LNCAP (cell line): Measurements from ENCODE around the gene ZNF24.

Experiments used
- TF ChIP-seq, protein P1 (sequence below): fragments of 450-650 bp; IDR thresholded peaks from 2 replicates; pipeline ENCODE4 v1.5.1; 2017; ENCODE audit warnings: mild to moderate bottlenecking

Gene ZNF24

GRCh38 chr18:35322486-35323458 is 21.4 kb downstream of the ZNF24 start:
- TF ChIP-seq, protein P1, sequence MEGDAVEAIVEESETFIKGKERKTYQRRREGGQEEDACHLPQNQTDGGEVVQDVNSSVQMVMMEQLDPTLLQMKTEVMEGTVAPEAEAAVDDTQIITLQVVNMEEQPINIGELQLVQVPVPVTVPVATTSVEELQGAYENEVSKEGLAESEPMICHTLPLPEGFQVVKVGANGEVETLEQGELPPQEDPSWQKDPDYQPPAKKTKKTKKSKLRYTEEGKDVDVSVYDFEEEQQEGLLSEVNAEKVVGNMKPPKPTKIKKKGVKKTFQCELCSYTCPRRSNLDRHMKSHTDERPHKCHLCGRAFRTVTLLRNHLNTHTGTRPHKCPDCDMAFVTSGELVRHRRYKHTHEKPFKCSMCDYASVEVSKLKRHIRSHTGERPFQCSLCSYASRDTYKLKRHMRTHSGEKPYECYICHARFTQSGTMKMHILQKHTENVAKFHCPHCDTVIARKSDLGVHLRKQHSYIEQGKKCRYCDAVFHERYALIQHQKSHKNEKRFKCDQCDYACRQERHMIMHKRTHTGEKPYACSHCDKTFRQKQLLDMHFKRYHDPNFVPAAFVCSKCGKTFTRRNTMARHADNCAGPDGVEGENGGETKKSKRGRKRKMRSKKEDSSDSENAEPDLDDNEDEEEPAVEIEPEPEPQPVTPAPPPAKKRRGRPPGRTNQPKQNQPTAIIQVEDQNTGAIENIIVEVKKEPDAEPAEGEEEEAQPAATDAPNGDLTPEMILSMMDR: no peak

GRCh38 chr18:35311496-35311895 is 32.7 kb downstream of the ZNF24 start:
- TF ChIP-seq, protein P1: no peak

- TF ChIP-seq, protein P1: no peak
Measured at GRCh38 chr18:35306588-35307250, 37.5 kb downstream of the ZNF24 start.

GRCh38 chr18:35303610-35304009 is 40.6 kb downstream of the ZNF24 start:
- TF ChIP-seq, protein P1: no peak

DNA sequence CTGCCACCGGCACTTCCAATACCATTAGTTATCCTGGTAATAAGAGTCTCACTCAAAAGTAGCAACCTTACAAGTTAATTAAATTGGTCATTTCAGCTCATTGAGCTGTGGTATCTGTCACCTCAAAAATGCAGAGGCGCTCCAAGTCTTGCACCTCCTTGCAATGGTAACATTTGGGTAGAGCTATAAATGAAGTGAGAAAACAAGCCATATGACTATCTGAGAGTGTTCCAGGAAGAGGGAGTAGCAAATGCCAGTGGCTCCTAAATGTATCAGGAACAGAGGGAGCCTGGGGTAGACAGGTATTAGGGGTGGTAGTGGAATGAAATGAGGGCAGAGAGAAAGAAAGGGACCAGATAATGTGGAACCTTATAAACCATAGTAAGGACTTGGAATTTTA is 48.2 kb downstream of the ZNF24 start:
- TF ChIP-seq, protein P1: no peak

- TF ChIP-seq, protein P1: no peak
Measured at GRCh38 chr18:35291166-35291565, 53.1 kb downstream of the ZNF24 start.

DNA sequence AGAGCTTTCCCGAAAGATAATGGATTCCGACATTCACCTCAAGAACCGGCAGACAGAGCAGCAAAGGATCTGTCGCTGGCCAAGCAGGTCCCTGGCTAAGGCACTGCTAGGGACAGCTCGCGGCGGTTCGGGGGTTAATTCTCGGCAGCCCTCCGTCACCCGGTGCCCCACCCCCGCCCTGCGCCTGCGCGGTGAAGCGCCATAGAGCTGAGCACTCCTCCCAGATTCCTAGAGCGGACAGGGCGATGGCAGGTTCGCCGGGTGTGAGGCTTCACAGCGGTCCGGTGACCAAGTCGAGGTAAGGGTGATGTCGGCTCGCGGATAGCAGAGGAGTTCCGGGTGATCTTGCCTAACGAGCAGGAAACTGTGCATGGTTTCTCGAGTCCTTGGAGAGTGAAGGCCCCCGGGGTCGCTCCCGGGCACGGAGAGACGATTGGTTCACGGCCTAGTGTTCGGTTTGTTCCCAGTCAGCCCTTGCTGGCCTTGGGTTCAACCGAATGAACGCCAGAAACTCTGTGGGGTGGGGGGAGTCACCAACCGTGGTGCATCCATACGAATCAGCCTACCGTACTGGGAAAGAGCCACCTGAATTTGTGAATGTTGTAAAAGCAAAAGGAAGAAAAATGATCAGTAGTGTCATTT is 54.0 kb downstream of the ZNF24 start, which contains the start of gene ZSCAN30:
ZSCAN30 (minus strand) TSS at position 136 of the 642 bp plus-strand sequence. CDS start 25,877 bp downstream, outside the sequence.
- TF ChIP-seq, protein P1: no peak
